Measurements from ENCODE around the gene MPHOSPH9.

GRCh38 chr12:123251403-123252076, 18.6 kb upstream of the MPHOSPH9 start:
- TF ChIP-seq POLR2A (IDR thresholded peaks at IDR 0.05), result no peak
- no peak for TF ChIP-seq CTCF (IDR thresholded peaks at IDR 0.05)

Measured in uterus (tissue), 2 donors.